SH-SY5Y (cell line): ENCODE results near the gene SLC25A22.

ENCODE experiments used
- GATA2 ChIP-seq: IDR thresholded peaks from 2 replicates; pipeline ENCODE4 v1.6.1; 2011; ENCODE audit warnings: mild to moderate bottlenecking, low read depth, low read length
- GATA3 ChIP-seq: IDR thresholded peaks from 2 replicates; pipeline ENCODE4 v1.6.1; 2011; ENCODE audit warnings: low read depth, mild to moderate bottlenecking, low read length, moderate library complexity

SLC25A22 gene

GRCh38 chr11:829176-829846, 31.2 kb upstream of the SLC25A22 start:
- TF ChIP-seq GATA2, result no peak
- no peak for TF ChIP-seq GATA3

- TF ChIP-seq GATA3 (no peak), GATA2 (no peak)
These were observed 30.6 kb upstream of the SLC25A22 start for GRCh38 chr11:828506-829175.

- no peak for TF ChIP-seq GATA3
- no peak for TF ChIP-seq GATA2
These were observed 29.8 kb upstream of the SLC25A22 start, which contains the start of gene CRACR2B for GRCh38 chr11:827897-828192. TSS of gene CRACR2B (plus strand) at chr11:827919. CDS start at chr11:828608, 689 bp downstream.

- TF ChIP-seq GATA2, result no peak
- TF ChIP-seq GATA3, result no peak
These were observed 29.2 kb upstream of the SLC25A22 start for GRCh38 chr11:827146-827896.

- TF ChIP-seq GATA3 (no peak), GATA2 (no peak)
These were observed 28.7 kb upstream of the SLC25A22 start for GRCh38 chr11:826836-827145.

GRCh38 chr11:826227-826621, 28.1 kb upstream of the SLC25A22 start:
- TF ChIP-seq GATA3 (no peak), GATA2 (no peak)

GRCh38 chr11:825366-826226, 27.5 kb upstream of the SLC25A22 start:
- TF ChIP-seq GATA3 (no peak), GATA2 (no peak)

- TF ChIP-seq GATA3, result no peak
- no peak for TF ChIP-seq GATA2
These were observed 26.9 kb upstream of the SLC25A22 start for GRCh38 chr11:824942-825341.

GRCh38 chr11:824292-824880, 26.3 kb upstream of the SLC25A22 start:
- TF ChIP-seq GATA3 (no peak), GATA2 (no peak)

GRCh38 chr11:823441-824291, 25.6 kb upstream of the SLC25A22 start:
- TF ChIP-seq GATA2 (no peak), GATA3 (no peak)

- no peak for TF ChIP-seq GATA3
- TF ChIP-seq GATA2, result no peak
These were observed 23.7 kb upstream of the SLC25A22 start for GRCh38 chr11:821512-822371.
